DND-41 (cell line): ENCODE results near the gene COBL.

ENCODE experiments used
- ATAC-seq: fragments of 200-7000 bp; cut with Tn5 transposase; 3 replicates; pipeline ENCODE4 v1.9.1; 2021; ENCODE audit warnings: low read depth; ENCODE audit not compliant: insufficient read depth
- DNase-seq: peaks from one replicate; pipeline ENCODE4 v3.0.0-alpha.2; 2020
- H2AFZ ChIP-seq: 2 replicates; pipeline ENCODE4 v1.6.0; 2012; ENCODE audit warnings: low read depth, low read length
- H3K27ac ChIP-seq: 2 replicates; pipeline ENCODE4 v1.5.1; 2012; ENCODE audit warnings: low read length, inconsistent platforms
- H3K27me3 ChIP-seq: fragments of 200-600 bp; sonication (generic); 2 replicates; pipeline ENCODE4 v1.6.0; 2012; ENCODE audit warnings: low read length, mild to moderate bottlenecking, inconsistent platforms; ENCODE audit not compliant: insufficient read depth, poor library complexity
- H3K36me3 ChIP-seq: 2 replicates; pipeline ENCODE4 v1.5.1; 2012; ENCODE audit warnings: low read length, inconsistent platforms; ENCODE audit not compliant: insufficient read depth
- H3K4me1 ChIP-seq: 2 replicates; pipeline ENCODE4 v1.5.1; 2012; ENCODE audit warnings: mild to moderate bottlenecking, low read length; ENCODE audit not compliant: insufficient read depth
- H3K4me2 ChIP-seq: 2 replicates; pipeline ENCODE4 v1.6.0; 2012; ENCODE audit warnings: mild to moderate bottlenecking, moderate library complexity, low read length, inconsistent platforms; ENCODE audit not compliant: insufficient read depth
- H3K4me3 ChIP-seq, 2 experiments: fragments of 200-600 bp in 1 of 2; shearing (Covaris generic) in 1 of 2; 2 replicates each; pipeline ENCODE4 v1.5.1; 2012 to 2016; ENCODE audit warnings: inconsistent platforms in 2 of 2, low read length in 2 of 2, mild to moderate bottlenecking in 2 of 2, low read depth in 1 of 2, moderate library complexity in 1 of 2
- H3K79me2 ChIP-seq: 2 replicates; pipeline ENCODE4 v1.6.0; 2012; ENCODE audit warnings: low read length, inconsistent platforms; ENCODE audit not compliant: insufficient read depth
- H3K9ac ChIP-seq: 2 replicates; pipeline ENCODE4 v1.6.0; 2012; ENCODE audit warnings: low read depth, mild to moderate bottlenecking, inconsistent platforms, low read length, moderate library complexity
- H3K9me3 ChIP-seq: 2 replicates; pipeline ENCODE4 v1.5.1; 2012; ENCODE audit warnings: low read length, moderate library complexity, mild to moderate bottlenecking, inconsistent platforms; ENCODE audit not compliant: insufficient read depth, severe bottlenecking
- H4K20me1 ChIP-seq: 2 replicates; pipeline ENCODE4 v1.6.0; 2012; ENCODE audit warnings: low read length; ENCODE audit not compliant: insufficient read depth
- EZH2 ChIP-seq: IDR thresholded peaks from 3 replicates; pipeline ENCODE4 v1.6.1; 2012; ENCODE audit warnings: borderline replicate concordance, low read depth, mild to moderate bottlenecking, moderate library complexity, low read length, inconsistent platforms; ENCODE audit not compliant: severe bottlenecking
- TF ChIP-seq, protein P1 (sequence below): IDR thresholded peaks from 2 replicates; pipeline ENCODE4 v1.5.1; 2012; ENCODE audit warnings: borderline replicate concordance, low read length, moderate library complexity, mild to moderate bottlenecking; ENCODE audit not compliant: poor library complexity, severe bottlenecking; ENCODE audit errors: extremely low read depth

The COBL gene

GRCh38 chr7:51189777-51190176 is 126.8 kb downstream of the COBL start:
- Histone ChIP-seq H3K36me3 (no peaks in the 10 kb centered on the region), H3K4me1 (no peaks in the 10 kb centered on the region), H3K27ac (no peak overlapping the region), H3K4me3 (no peak overlapping the region), H3K9ac (no peak overlapping the region), H4K20me1 (no peaks in the 10 kb centered on the region), H3K79me2 (no peaks in the 10 kb centered on the region), H3K4me2 (no peak overlapping the region), H3K27me3 (peaks cover 1% of the 10 kb centered on the region), H3K9me3 (no peaks in the 10 kb centered on the region), H2AFZ (no peak overlapping the region)
- TF ChIP-seq, protein P1, sequence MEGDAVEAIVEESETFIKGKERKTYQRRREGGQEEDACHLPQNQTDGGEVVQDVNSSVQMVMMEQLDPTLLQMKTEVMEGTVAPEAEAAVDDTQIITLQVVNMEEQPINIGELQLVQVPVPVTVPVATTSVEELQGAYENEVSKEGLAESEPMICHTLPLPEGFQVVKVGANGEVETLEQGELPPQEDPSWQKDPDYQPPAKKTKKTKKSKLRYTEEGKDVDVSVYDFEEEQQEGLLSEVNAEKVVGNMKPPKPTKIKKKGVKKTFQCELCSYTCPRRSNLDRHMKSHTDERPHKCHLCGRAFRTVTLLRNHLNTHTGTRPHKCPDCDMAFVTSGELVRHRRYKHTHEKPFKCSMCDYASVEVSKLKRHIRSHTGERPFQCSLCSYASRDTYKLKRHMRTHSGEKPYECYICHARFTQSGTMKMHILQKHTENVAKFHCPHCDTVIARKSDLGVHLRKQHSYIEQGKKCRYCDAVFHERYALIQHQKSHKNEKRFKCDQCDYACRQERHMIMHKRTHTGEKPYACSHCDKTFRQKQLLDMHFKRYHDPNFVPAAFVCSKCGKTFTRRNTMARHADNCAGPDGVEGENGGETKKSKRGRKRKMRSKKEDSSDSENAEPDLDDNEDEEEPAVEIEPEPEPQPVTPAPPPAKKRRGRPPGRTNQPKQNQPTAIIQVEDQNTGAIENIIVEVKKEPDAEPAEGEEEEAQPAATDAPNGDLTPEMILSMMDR = no peak
- no peak for ATAC-seq
- no peak for DNase-seq

GRCh38 chr7:51188987-51189386 is 127.6 kb downstream of the COBL start:
- no peak for TF ChIP-seq EZH2
- TF ChIP-seq, protein P1 = no peak
- Histone ChIP-seq H3K79me2 (no peaks in the 10 kb centered on the region), H3K9me3 (no peaks in the 10 kb centered on the region), H3K36me3 (no peaks in the 10 kb centered on the region), H3K27ac (no peak overlapping the region), H3K4me2 (no peak overlapping the region), H3K9ac (no peak overlapping the region), H2AFZ (no peak overlapping the region), H3K4me3 (no peak overlapping the region), H4K20me1 (no peaks in the 10 kb centered on the region), H3K27me3 (peaks cover 6% of the 10 kb centered on the region), H3K4me1 (no peaks in the 10 kb centered on the region)
- no peak for DNase-seq
- no peak for ATAC-seq

DNA sequence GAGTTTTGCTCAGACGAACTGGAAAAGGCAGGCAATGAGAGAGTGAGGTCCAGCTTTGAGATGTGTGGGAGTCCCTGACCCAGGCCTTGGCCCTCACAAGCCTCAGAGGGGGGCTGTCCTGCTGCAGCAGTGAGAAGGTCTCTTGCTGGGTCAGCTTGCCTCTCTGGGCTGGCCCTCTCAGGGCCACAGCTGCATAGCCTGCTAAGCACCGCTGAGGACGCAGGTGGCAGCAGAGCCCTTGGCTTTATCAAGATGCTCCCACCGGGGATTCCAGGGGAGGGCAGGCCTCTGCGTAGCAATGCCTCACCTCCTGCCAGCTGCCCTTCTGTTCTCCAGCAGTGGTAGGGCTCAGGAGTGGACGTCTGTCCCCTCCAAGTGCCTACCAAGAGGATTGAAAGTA is 128.7 kb downstream of the COBL start:
- no peak overlapping the region for H3K4me3 ChIP-seq
- H3K27ac ChIP-seq = no peak overlapping the region
- no peak overlapping the region for H3K4me2 ChIP-seq
- H3K27me3 ChIP-seq = peaks cover 7% of the 10 kb centered on the region
- no peaks in the 10 kb centered on the region for H4K20me1 ChIP-seq
- no peaks in the 10 kb centered on the region for H3K4me1 ChIP-seq
- H3K9ac ChIP-seq = no peak overlapping the region
- no peaks in the 10 kb centered on the region for H3K9me3 ChIP-seq
- DNase-seq (no peak), ATAC-seq (no peak)
- TF ChIP-seq EZH2 = no peak
- TF ChIP-seq, protein P1 = no peak
- H3K79me2 ChIP-seq = no peaks in the 10 kb centered on the region
- no peak overlapping the region for H2AFZ ChIP-seq
- no peaks in the 10 kb centered on the region for H3K36me3 ChIP-seq

- H4K20me1 ChIP-seq = no peaks in the 10 kb centered on the region
- no peak for DNase-seq
- ATAC-seq = no peak
- no peak overlapping the region for H3K9ac ChIP-seq
- no peaks in the 10 kb centered on the region for H3K4me1 ChIP-seq
- H3K27me3 ChIP-seq = peaks cover 12% of the 10 kb centered on the region
- no peak overlapping the region for H3K27ac ChIP-seq
- no peaks in the 10 kb centered on the region for H3K9me3 ChIP-seq
- H3K4me3 ChIP-seq = no peak overlapping the region
- no peak overlapping the region for H2AFZ ChIP-seq
- H3K36me3 ChIP-seq = no peaks in the 10 kb centered on the region
- H3K79me2 ChIP-seq = no peaks in the 10 kb centered on the region
- no peak for TF ChIP-seq EZH2
- H3K4me2 ChIP-seq = no peak overlapping the region
Observed at GRCh38 chr7:51186531-51186930, 130.1 kb downstream of the COBL start.
